Epidermal melanocyte (primary cell): ENCODE results near the gene RAB13.

Source experiments
- DNase-seq: peaks from one replicate; pipeline ENCODE4 v3.0.0; 2011; ENCODE audit warnings: low spot score; ENCODE audit not compliant: insufficient read length

Gene RAB13

GRCh38 chr1:153978274-153978909 lies 7.7 kb downstream of the RAB13 start:
- DNase-seq: no peak

DNA sequence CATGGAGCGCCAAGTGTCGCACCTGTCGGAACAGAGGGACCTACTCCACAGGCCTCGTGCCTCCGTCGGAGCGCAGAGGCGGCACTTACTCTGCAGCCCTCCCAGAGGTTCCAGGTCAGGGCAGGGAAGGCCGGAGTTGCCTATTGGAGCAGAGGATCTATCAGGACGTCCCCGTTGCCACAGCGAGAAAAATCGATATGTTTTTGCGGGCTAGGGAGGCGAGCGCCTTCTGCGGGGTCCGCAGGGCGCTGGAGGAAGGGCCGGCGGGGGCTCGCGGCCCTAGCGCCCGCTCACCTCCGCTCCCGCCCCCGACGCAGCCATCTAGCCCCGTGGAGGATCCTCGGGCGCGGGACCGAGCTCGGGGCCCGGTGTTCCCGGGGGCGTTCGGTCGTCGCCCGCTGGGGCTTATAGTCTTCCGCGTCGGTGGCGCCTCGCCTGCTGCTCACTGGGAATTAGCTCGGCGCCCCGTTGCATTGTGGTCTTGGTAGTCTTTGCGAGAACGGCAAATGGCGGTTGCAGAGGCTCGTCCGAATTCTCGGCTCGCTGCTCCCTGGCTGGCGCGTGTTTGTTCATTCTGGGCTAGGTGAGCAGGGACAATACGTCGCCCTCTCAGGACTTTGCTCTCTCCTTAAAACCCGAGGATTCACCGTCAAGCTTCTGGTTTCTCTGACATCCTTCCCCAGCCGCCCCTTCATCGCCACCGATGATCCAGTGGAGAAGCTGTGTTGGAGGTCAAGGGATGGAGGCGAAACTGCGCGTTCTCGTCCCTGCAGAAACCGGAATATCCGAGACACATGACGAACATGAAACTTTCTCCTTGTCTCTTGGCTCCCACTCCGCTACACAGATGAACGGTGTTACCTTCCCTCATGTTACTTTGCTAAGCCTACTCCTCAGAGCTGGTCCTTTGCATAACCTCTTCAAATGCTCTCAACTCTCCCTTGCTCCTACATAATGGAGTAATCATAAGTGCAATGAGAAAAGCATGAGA lies 8.6 kb downstream of the RAB13 start, which contains the start of gene JTB:
Gene JTB (minus strand): TSS at position 425 of the 991 bp plus-strand sequence. CDS start 422 bp downstream, at position 3.
- peak; percentile 82 for DNase-seq

- DNase-seq: no peak
Measured at GRCh38 chr1:153976819-153977249, 9.3 kb downstream of the RAB13 start.

- DNase-seq: no peak
Measured at GRCh38 chr1:153973525-153973924, 12.6 kb downstream of the RAB13 start.

DNA sequence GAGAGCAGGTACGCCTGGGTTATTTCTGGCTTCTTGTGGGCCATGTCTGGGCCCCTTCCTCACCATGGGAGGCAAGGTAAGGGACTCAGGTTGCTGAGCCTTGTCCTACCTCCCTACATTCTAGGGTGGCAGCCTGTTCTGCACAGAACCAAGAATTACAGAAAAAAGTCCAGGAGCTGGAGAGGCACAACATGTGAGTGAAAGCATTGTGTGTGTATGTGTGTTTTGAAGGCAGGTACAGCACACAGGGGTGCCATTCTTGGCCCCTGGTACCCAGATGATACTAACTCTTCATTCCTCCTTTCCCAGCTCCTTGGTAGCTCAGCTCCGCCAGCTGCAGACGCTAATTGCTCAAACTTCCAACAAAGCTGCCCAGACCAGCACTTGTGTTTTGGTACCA lies 13.1 kb downstream of the RAB13 start:
- no peak for DNase-seq

- no peak for DNase-seq
Measured at GRCh38 chr1:153970346-153970745, 15.8 kb downstream of the RAB13 start.

DNA sequence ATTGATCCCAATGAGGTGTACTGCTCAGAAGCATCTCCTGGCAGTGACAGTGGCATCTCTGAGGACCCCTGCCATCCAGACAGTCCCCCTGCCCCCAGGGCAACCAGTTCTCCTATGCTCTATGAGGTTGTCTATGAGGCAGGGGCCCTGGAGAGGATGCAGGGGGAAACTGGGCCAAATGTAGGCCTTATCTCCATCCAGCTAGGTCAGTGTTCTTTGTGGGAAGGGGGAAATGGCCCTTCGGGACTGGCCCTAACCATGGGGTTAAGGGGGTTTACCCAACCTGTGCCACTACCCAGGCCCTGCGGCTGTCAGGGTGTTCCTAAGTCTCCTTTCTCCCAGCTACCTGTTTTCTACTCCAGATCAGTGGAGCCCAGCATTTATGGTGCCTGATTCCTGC lies 17.2 kb downstream of the RAB13 start:
- no peak for DNase-seq

GRCh38 chr1:153968408-153968807 lies 17.7 kb downstream of the RAB13 start:
- no peak for DNase-seq

DNA sequence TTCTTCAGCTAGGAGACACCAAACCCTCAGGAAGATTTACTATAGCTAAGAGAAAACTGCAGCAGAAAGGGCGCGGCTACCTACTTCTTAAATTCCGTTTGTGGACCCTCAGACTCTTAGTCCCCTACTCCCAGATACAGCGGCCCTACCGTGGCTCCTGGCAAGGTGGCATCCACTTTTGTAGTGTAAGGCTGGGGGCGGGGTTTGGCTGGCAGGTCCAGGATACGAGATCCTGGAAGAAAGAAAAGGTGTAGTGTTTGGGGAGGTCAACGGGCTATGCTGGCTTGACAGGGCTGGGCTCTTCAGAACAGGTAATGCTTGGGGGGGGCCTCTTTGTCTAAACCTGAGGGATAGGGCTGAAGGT lies 18.2 kb downstream of the RAB13 start:
- DNase-seq: no peak

DNA sequence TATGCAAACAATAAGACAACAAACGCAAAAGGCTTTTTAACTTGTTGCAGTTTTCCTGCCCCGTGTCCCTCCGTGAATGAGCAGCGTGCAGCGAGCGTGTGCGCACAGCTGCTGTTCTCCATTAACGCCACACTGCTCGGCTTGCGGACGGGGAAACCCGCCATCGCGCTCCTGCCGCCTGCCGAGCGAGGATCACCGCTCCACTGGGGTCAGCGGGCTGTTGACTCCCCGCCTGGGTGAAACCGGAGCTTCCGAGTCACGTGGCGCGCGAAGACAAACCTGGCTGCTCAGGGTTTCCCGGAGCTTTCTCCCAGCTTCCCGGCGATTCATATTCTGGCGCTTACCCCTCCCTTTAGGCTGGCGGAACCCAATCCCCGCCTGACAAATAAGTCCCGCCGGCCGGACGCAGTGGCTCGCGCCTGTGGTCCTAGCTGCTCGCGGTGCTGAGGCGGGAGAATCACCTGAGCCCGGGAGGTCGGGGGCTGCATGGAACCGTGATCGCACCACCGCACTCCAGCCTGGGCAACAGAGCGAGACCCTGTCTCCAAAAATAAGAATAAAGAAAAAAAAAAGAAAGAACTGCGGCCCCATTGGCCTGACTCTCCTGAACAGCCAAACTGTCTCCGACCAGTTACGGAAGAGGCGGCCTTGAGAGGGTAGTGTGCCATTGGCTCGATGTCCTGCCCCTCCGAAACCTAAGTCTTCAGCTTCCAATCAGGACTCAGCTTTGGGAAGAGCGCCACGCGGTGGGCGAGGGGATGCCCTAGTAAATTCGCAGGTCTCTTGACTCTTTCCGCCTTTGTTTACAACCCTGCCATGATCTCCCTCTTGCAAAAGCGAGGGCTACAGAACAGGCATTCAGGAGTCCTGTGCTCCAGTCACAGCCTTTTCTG lies 18.8 kb downstream of the RAB13 start, which contains the start of gene CREB3L4:
Gene CREB3L4 (plus strand): TSS at position 796 of the 893 bp plus-strand sequence. CDS start 624 bp downstream, outside the sequence.
- peak; percentile 74 for DNase-seq

GRCh38 chr1:153963850-153964331 lies 22.2 kb downstream of the RAB13 start:
- DNase-seq: no peak

- DNase-seq: peak; percentile 88
Measured at GRCh38 chr1:153963030-153963849, 22.9 kb downstream of the RAB13 start, which contains the start of gene SLC39A1. Gene SLC39A1, minus strand, starts transcription at chr1:153963537. Its CDS starts 822 bp downstream, at chr1:153962715.

DNA sequence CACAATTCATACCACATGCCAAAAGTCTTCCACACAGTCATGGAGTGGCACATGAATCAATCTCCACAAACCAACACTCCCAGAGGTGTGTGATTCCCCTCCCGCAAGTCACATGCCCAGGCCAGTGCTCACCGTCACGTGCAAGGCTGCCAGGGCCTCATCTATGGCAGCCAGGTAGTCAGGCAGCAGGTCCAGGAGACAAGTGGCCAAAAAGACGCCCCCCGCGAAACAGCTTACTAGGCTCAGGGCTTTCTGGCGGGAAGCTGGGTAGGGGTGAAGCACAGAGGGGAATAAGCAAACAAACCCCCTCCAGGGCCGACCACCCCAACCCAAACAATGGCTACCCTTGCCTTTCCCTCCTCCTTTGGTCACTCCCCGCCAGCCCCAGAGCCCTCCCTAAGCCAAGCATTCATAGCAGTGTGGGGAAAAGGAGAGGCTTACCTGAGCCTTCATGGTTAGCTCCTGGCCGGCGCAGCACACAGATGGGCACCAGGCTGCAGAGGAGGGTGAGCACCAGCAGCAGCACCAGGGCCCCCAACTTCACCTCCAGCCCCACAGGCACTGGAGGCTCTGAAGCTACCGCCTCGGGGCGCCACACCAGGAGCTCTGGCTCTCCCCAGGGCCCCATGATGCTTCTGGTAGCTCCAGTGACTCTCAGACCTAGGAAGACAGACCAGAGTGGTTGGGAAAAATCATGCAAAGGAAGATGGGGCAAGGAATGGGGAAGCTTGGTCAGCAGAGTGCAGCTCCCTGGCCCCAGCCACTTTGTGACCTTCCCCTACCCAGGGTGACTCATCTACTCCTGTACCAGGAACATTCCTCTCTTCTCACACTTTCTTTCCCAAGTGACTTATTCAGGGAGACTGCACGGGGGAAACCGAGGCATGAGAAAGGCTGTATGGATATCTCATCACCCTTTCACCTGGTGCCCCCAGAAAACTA lies 23.8 kb downstream of the RAB13 start:
- no peak for DNase-seq

- DNase-seq: no peak
Measured at GRCh38 chr1:153961421-153961820, 24.7 kb downstream of the RAB13 start.

- DNase-seq: no peak
Measured at GRCh38 chr1:153960206-153960605, 25.9 kb downstream of the RAB13 start.

- no peak for DNase-seq
Measured at GRCh38 chr1:153959454-153959853, 26.7 kb downstream of the RAB13 start.

DNA sequence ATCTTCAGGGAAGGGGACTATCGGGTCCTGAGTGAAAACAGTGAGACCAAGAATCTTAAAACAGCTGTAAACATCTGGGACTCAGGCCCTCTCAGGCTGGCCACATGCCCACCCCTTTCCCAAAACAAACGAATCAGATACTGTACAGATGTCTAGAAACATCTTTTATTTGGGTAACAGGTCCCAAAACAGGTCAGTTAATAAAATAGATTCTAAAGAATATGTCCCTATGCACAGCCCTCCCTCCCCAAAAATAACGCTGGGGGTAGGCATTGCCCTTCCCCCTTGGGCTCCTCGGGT lies 27.2 kb downstream of the RAB13 start:
- DNase-seq: no peak

GRCh38 chr1:153958111-153958960 lies 27.8 kb downstream of the RAB13 start, which contains the start of gene CRTC2:
Gene CRTC2, minus strand, starts transcription at chr1:153958612. Its CDS starts 115 bp downstream, at chr1:153958497.
- DNase-seq: peak; percentile 99
